T-cell (primary cell): ENCODE results near the gene EVPL. TPM values are rescaled to one million over a fixed set of nuclear protein-coding genes. Genes with fewer than 3 reads are reported as not detected.

ENCODE experiments used
- ATAC-seq, 4 experiments: fragments of 200-7000 bp in 3 of 4; fragments of 150-1000 bp in 1 of 4; cut with Tn5 transposase; replicated peaks in 1 of 4; 1 replicate in 3 of 4; 2 replicates in 1 of 4; pipeline ENCODE4 v1.10.0; 2021; ENCODE audit warnings: moderate library complexity in 3 of 4, mild to moderate bottlenecking in 2 of 4, moderate number of reproducible peaks in 1 of 4
- CTCF ChIA-PET, 2 donors: fragments of 300-600 bp; sonication (Branson Sonifier 250); formaldehyde crosslinking; loops; one replicate each; lab custom pipeline; 2022; ENCODE audit warnings: antibody characterized with exemption in 2 of 2; lab: Charles Lee
- POLR2A ChIA-PET, 2 donors: fragments of 300-600 bp; sonication (Branson Sonifier 250); formaldehyde crosslinking; loops; one replicate each; lab custom pipeline; 2022; ENCODE audit warnings: antibody characterized with exemption in 2 of 2; lab: Charles Lee
- DNase-seq, 35 experiments: peaks; one replicate each; pipeline versions ENCODE4 v3.0.0 to v3.0.0-alpha.2; 2013 to 2023
- H3K27ac ChIP-seq: one replicate; pipeline ENCODE4 v1.5.1; 2013; ENCODE audit warnings: low read length
- H3K27me3 ChIP-seq, 2 experiments: replicated peaks in 1 of 2; 1 replicate in 1 of 2; 2 replicates in 1 of 2; pipeline versions ENCODE4 v1.6.1 to v1.7.0; 2013; ENCODE audit warnings: low read length in 1 of 2, mixed read lengths in 1 of 2; ENCODE audit not compliant: control insufficient read depth in 2 of 2, insufficient read depth in 2 of 2; ENCODE audit errors: extremely low read depth in 1 of 2
- H3K36me3 ChIP-seq, 2 donors: 1 replicate in 1 of 2; 2 replicates in 1 of 2; pipeline versions ENCODE4 v1.6.1 to v1.7.0; 2013; ENCODE audit warnings: low read length in 1 of 2; ENCODE audit not compliant: control insufficient read depth in 2 of 2, insufficient read depth in 1 of 2; ENCODE audit errors: extremely low read depth in 1 of 2
- H3K4me1 ChIP-seq, 2 experiments: 1 replicate in 1 of 2; 2 replicates in 1 of 2; pipeline versions ENCODE4 v1.6.1 to v1.7.0; 2013; ENCODE audit warnings: low read length in 2 of 2, mixed read lengths in 1 of 2; ENCODE audit not compliant: insufficient read depth in 2 of 2, control insufficient read depth in 1 of 2; ENCODE audit errors: extremely low read depth in 1 of 2
- H3K4me3 ChIP-seq, 2 donors: 1 replicate in 1 of 2; 2 replicates in 1 of 2; pipeline versions ENCODE4 v1.5.1 to v1.7.0; 2013; ENCODE audit warnings: mild to moderate bottlenecking in 2 of 2, low read length in 1 of 2, moderate library complexity in 1 of 2; ENCODE audit not compliant: control insufficient read depth in 1 of 2; ENCODE audit errors: extremely low read depth in 1 of 2
- H3K9me3 ChIP-seq: 2 replicates; pipeline ENCODE4 v1.7.0; 2013
- H3K27ac Mint-ChIP-seq, 2 donors: one replicate each; pipeline ENCODE4 v1.8.0; 2020 to 2021; ENCODE audit warnings: mild to moderate bottlenecking in 2 of 2, mixed read lengths in 2 of 2
- H3K27me3 Mint-ChIP-seq, 2 donors: one replicate each; pipeline ENCODE4 v1.8.0; 2021 to 2022; ENCODE audit warnings: mixed read lengths in 2 of 2
- H3K36me3 Mint-ChIP-seq: one replicate; pipeline ENCODE4 v1.8.0; 2021; ENCODE audit warnings: mixed read lengths
- H3K4me1 Mint-ChIP-seq, 3 donors: one replicate each; pipeline ENCODE4 v1.8.0; 2020 to 2022; ENCODE audit warnings: mixed read lengths in 3 of 3, mild to moderate bottlenecking in 1 of 3
- H3K4me3 Mint-ChIP-seq, 3 donors: one replicate each; pipeline ENCODE4 v1.8.0; 2020 to 2022; ENCODE audit warnings: mild to moderate bottlenecking in 3 of 3, mixed read lengths in 3 of 3, moderate library complexity in 3 of 3
- H3K9me3 Mint-ChIP-seq, 3 donors: one replicate each; pipeline ENCODE4 v1.8.0; 2020 to 2022; ENCODE audit warnings: mixed read lengths in 3 of 3
- WGBS: methylation state at CpG from one replicate; pipeline ENCODE4 v1.1.5; 2013; ENCODE audit warnings: missing lambda C conversion rate; ENCODE audit not compliant: insufficient coverage; 5-methylcytosine and 5-hydroxymethylcytosine counted together
- total RNA-seq, 35 experiments: library from RNA in 6 of 35; stranded (reverse) in 6 of 35; fragments of 120-200 nt in 1 of 35; gene quantifications; one replicate each; pipeline versions ENCODE4 v1.2.1 to v1.2.4 and lab custom pipeline; 2013 to 2026

The EVPL gene
- total RNA-seq: 1 to 10 TPM in 1 of 5 donors, under 1 TPM in 4; 0.58 to 1.0 (median 0.72) TPM
- 0.90 TPM for total RNA-seq (2013)
- 0 to 2.4 (median 0.48) reads per million in 29 experiments for total RNA-seq (lab: John Stamatoyannopoulos, UW)

- Mint-ChIP-seq H3K4me1 (peaks cover 13 to 24% (median 20%) of the 10 kb centered on the region in 3 donors), H3K36me3 (no peaks in the 10 kb centered on the region), H3K27me3 (no peaks in the 10 kb centered on the region), H3K4me3 (peak within 1 kb of the TSS in 1 of 3 donors; percentile 35), H3K27ac (peak within 1 kb of the TSS; percentile 23 to 99), H3K9me3 (no peaks in the 10 kb centered on the region)
- no peaks in the 10 kb centered on the region for H3K36me3 ChIP-seq
- 94% methylated on average over 10 of the region's 24 CpGs for WGBS
- no peak within 1 kb of the TSS for H3K27ac ChIP-seq
- CTCF ChIA-PET: interaction anchor here (0.6 kb wide), 2 partner anchors 13 to 825 kb away, joined by 3 read pairs; no protein-coding TSS in a partner anchor
- peaks cover 6 to 40% of the 10 kb centered on the region in 2 experiments for H3K4me1 ChIP-seq
- no peaks in the 10 kb centered on the region for H3K9me3 ChIP-seq
- H3K4me3 ChIP-seq: no peak within 1 kb of the TSS
- H3K27me3 ChIP-seq: no peaks in the 10 kb centered on the region
- no peak for DNase-seq
- POLR2A ChIA-PET: no interaction called here
- no peak for ATAC-seq
These were observed at the start of gene EVPL for GRCh38 chr17:76027159-76027839. Gene EVPL (minus strand): TSS chr17:76027306. CDS start chr17:76027198, 108 bp downstream.

DNA sequence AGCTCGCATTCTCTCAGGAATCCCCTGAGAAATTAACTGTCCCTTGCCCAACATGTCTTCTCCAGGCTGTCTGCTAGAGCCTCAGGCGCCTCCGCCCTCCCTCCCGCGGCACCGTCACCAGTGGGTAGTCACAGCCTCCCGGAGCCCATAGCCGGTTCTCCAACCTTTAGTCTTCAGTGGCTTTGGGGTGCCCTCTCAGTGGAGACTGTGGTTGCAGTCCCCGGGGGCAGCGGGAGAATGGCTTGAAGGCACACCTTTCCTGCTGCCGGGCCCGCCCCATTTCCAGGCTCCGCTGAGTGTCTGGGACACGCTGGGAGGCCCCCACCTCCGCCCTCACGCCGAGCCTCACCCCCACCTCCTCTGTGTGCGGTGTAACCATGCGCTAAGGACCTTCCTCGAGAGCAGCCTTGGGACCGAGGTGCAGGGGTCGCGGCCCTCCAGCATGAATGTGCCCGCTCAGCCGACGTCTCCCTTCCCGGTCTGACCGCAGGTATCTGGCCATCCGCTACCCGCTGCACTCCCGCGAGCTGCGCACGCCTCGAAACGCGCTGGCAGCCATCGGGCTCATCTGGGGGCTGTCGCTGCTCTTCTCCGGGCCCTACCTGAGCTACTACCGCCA is 49.1 kb upstream of the EVPL start:
- peaks cover 18 to 38% of the 10 kb centered on the region in 2 donors for H3K27me3 Mint-ChIP-seq
- peaks cover 4% of the 10 kb centered on the region for H3K36me3 Mint-ChIP-seq
- ChIA-PET CTCF (interaction anchor here in 1 of 2 donors (0.5 kb wide), 1 partner anchor 1983 kb away, joined by 3 read pairs; no protein-coding TSS in a partner anchor), POLR2A (no interaction called here)
- 7% methylated on average over 41 of the region's 41 CpGs for WGBS
- H3K27ac Mint-ChIP-seq: no peak overlapping the region
- H3K27ac ChIP-seq: no peak overlapping the region
- no peaks in the 10 kb centered on the region for H3K36me3 ChIP-seq
- H3K9me3 Mint-ChIP-seq: no peaks in the 10 kb centered on the region
- peak overlapping the region; percentile 75 to 89 (median 85) for H3K4me3 Mint-ChIP-seq
- peaks cover 12 to 68% of the 10 kb centered on the region in 2 experiments for H3K27me3 ChIP-seq
- no peaks in the 10 kb centered on the region for H3K9me3 ChIP-seq
- H3K4me3 ChIP-seq: peak overlapping the region; percentile 41 to 58
- peaks cover 17 to 72% of the 10 kb centered on the region in 2 experiments for H3K4me1 ChIP-seq
- peaks cover 54 to 66% (median 55%) of the 10 kb centered on the region in 3 donors for H3K4me1 Mint-ChIP-seq
- ATAC-seq: no peak
- peak in 2 of 35 experiments; percentile 29 to 34 for DNase-seq

- Histone ChIP-seq H3K36me3 (no peaks in the 10 kb centered on the region), H3K9me3 (no peaks in the 10 kb centered on the region), H3K27me3 (peaks cover 12 to 68% of the 10 kb centered on the region in 2 experiments), H3K27ac (no peak overlapping the region), H3K4me1 (peaks cover 23 to 76% of the 10 kb centered on the region in 2 experiments), H3K4me3 (peak overlapping the region in 1 of 2 donors; percentile 58)
- CTCF ChIA-PET: interaction anchor here in 1 of 2 donors (0.5 kb wide), 1 partner anchor 1983 kb away, joined by 3 read pairs; no protein-coding TSS in a partner anchor
- H3K4me1 Mint-ChIP-seq: peaks cover 60 to 70% (median 61%) of the 10 kb centered on the region in 3 donors
- POLR2A ChIA-PET: interaction anchor here in 1 of 2 donors (0.6 to 0.7 kb wide), 2 partner anchors 11 to 102 kb away, joined by 3 read pairs; no protein-coding TSS in a partner anchor
- peak overlapping the region; percentile 56 to 89 (median 85) for H3K4me3 Mint-ChIP-seq
- WGBS: 14% methylated on average over 28 of the region's 48 CpGs
- H3K36me3 Mint-ChIP-seq: peaks cover 4% of the 10 kb centered on the region
- H3K27me3 Mint-ChIP-seq: peaks cover 18 to 38% of the 10 kb centered on the region in 2 donors
- no peaks in the 10 kb centered on the region for H3K9me3 Mint-ChIP-seq
- ATAC-seq (no peak), DNase-seq (peak in 6 of 35 experiments; percentile 11 to 40 (median 27))
- peak overlapping the region in 1 of 2 donors; percentile 71 for H3K27ac Mint-ChIP-seq
These were observed 48.4 kb upstream of the EVPL start for GRCh38 chr17:76075364-76076145.

DNA sequence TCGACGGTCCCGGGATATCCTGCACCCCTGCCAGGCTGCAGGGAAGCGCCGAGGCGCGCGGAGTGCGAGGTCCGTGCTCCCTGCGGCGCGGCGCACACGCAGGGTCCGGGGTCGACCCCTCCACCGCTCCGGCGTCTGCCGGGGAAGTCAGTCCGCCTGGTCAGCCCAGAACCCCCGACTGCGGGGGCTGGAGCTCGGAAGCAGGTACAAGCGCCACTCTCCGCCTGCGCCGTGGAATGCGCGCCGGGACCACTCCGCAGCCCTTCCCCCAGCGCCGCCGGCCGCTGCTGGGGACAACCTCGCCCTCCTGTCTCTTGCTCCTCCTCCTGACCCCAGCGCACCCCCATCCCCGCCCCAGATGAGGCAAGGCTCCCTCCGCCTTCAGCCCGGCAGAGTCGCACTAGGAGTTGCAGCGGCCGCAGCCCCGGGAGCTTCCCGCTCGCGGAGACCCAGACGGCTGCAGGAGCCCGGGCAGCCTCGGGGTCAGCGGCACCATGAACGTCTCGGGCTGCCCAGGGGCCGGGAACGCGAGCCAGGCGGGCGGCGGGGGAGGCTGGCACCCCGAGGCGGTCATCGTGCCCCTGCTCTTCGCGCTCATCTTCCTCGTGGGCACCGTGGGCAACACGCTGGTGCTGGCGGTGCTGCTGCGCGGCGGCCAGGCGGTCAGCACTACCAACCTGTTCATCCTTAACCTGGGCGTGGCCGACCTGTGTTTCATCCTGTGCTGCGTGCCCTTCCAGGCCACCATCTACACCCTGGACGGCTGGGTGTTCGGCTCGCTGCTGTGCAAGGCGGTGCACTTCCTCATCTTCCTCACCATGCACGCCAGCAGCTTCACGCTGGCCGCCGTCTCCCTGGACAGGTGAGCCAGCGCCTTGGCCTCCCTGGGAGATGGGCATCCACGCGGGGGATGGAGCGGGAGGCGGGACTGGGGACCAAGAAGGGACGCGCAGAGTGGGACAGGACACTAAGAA is 47.6 kb upstream of the EVPL start, which contains the start of gene GALR2:
GALR2 (plus strand) TSS at position 392 of the 974 bp plus-strand sequence; CDS start at position 495, 103 bp downstream.
- peaks cover 63 to 73% (median 63%) of the 10 kb centered on the region in 3 donors for H3K4me1 Mint-ChIP-seq
- peaks cover 18 to 38% of the 10 kb centered on the region in 2 donors for H3K27me3 Mint-ChIP-seq
- no peak for ATAC-seq
- ChIA-PET CTCF (no interaction called here), POLR2A (interaction anchor here in 1 of 2 donors (0.6 to 0.7 kb wide), 2 partner anchors 10 to 103 kb away, joined by 3 read pairs; no protein-coding TSS in a partner anchor)
- H3K27ac Mint-ChIP-seq: peak within 1 kb of the TSS in 1 of 2 donors; percentile 71
- Histone ChIP-seq H3K9me3 (no peaks in the 10 kb centered on the region), H3K27me3 (peaks cover 12 to 64% of the 10 kb centered on the region in 2 experiments), H3K36me3 (peaks cover 0 to 4% of the 10 kb centered on the region in 2 donors), H3K4me1 (peaks cover 24 to 74% of the 10 kb centered on the region in 2 experiments), H3K4me3 (peak within 1 kb of the TSS in 1 of 2 donors; percentile 58), H3K27ac (no peak within 1 kb of the TSS)
- peak within 1 kb of the TSS; percentile 56 to 90 (median 66) for H3K4me3 Mint-ChIP-seq
- H3K9me3 Mint-ChIP-seq: no peaks in the 10 kb centered on the region
- WGBS: 8% methylated on average over 91 of the region's 92 CpGs
- H3K36me3 Mint-ChIP-seq: peaks cover 4% of the 10 kb centered on the region
- peak in 1 of 35 experiments; percentile 22 for DNase-seq

- peaks cover 10 to 40% of the 10 kb centered on the region in 2 experiments for H3K27me3 ChIP-seq
- H3K36me3 ChIP-seq: peaks cover 0 to 13% of the 10 kb centered on the region in 2 donors
- DNase-seq (peak; percentile 53 to 86 (median 71)), ATAC-seq (peak; percentile 78 to 96 (median 92))
- ChIA-PET POLR2A (interaction anchor here in 1 of 2 donors (0.6 kb wide), 1 partner anchor 8 kb away, joined by 3 read pairs; no protein-coding TSS in a partner anchor), CTCF (interaction anchor here in 1 of 2 donors (0.6 to 1.0 kb wide), 3 partner anchors 30 to 775 kb away, joined by 3 to 4 read pairs (median 3); no protein-coding TSS in a partner anchor)
- H3K36me3 Mint-ChIP-seq: peaks cover 15% of the 10 kb centered on the region
- under 1% methylated on average over 34 of the region's 57 CpGs for WGBS
- H3K4me3 ChIP-seq: peak within 1 kb of the TSS; percentile 88 to 96
- H3K27ac ChIP-seq: peak within 1 kb of the TSS; percentile 85
- peaks cover 50 to 61% (median 50%) of the 10 kb centered on the region in 3 donors for H3K4me1 Mint-ChIP-seq
- H3K27ac Mint-ChIP-seq: peak within 1 kb of the TSS; percentile 92 to 95
- H3K27me3 Mint-ChIP-seq: peaks cover 18 to 28% of the 10 kb centered on the region in 2 donors
- H3K4me1 ChIP-seq: peaks cover 21 to 60% of the 10 kb centered on the region in 2 experiments
- H3K9me3 Mint-ChIP-seq: no peaks in the 10 kb centered on the region
- H3K9me3 ChIP-seq: no peaks in the 10 kb centered on the region
- peak within 1 kb of the TSS; percentile 90 to 97 (median 94) for H3K4me3 Mint-ChIP-seq
These were observed 45.2 kb upstream of the EVPL start, which contains the start of gene SRP68 for GRCh38 chr17:76072148-76072858. Gene SRP68 (minus strand): TSS chr17:76072517. CDS start chr17:76072491, 26 bp downstream.
